PC-9 (cell line): ENCODE measurements around the gene PAK4. TPM values are rescaled to one million over a fixed set of nuclear protein-coding genes. Genes with fewer than 3 reads are reported as not detected.
"Not testable (repeated sequence)": the region's sequence is repeated elsewhere in the genome, so short reads cannot be mapped to it uniquely, and the experiment has no call there.

Experiments used
- BruUV-seq: library from RNA; stranded (reverse); fragments of 400-500 nt; replicated peaks from 2 replicates; lab custom pipeline; 2021; lab: Mats Ljungman, UMichigan
- CTCF ChIA-PET: fragments of 300-600 bp; sonication (Branson Sonifier 250); formaldehyde crosslinking; loops from one replicate; lab custom pipeline; 2022; ENCODE audit warnings: antibody characterized with exemption; lab: Charles Lee
- POLR2A ChIA-PET: fragments of 300-600 bp; sonication (Branson Sonifier 250); formaldehyde crosslinking; loops from one replicate; lab custom pipeline; 2022; ENCODE audit warnings: antibody characterized with exemption; ENCODE audit not compliant: unreplicated experiment; lab: Charles Lee
- DNase-seq, 2 experiments: peaks; one replicate each; pipeline versions ENCODE4 v3.0.0 to v3.0.0-alpha.2; 2015 to 2022; ENCODE audit warnings: mixed read lengths in 1 of 2
- H2AFZ ChIP-seq: fragments of 200-600 bp; sonication (generic); 2 replicates; pipeline ENCODE4 v1.8.1; 2017; ENCODE audit warnings: antibody characterized with exemption
- H3F3A ChIP-seq: fragments of 200-600 bp; sonication (generic); 2 replicates; pipeline ENCODE4 v1.8.1; 2017; ENCODE audit warnings: antibody characterized with exemption, mild to moderate bottlenecking, low read depth; ENCODE audit not compliant: insufficient read depth
- H3K27ac ChIP-seq: fragments of 200-600 bp; sonication (generic); 2 replicates; pipeline ENCODE4 v1.6.1; 2016; ENCODE audit warnings: mixed run types
- H3K27me3 ChIP-seq: fragments of 200-600 bp; sonication (generic); 2 replicates; pipeline ENCODE4 v1.6.1; 2016; ENCODE audit warnings: low read depth, mixed run types; ENCODE audit not compliant: insufficient read depth
- H3K36me3 ChIP-seq: fragments of 200-600 bp; sonication (generic); 2 replicates; pipeline ENCODE4 v1.6.1; 2016; ENCODE audit warnings: low read depth, mixed run types
- H3K4me1 ChIP-seq: fragments of 200-600 bp; sonication (generic); replicated peaks from 2 replicates; pipeline ENCODE4 v1.6.1; 2016; ENCODE audit warnings: mixed run types; ENCODE audit not compliant: insufficient read depth
- H3K4me2 ChIP-seq: fragments of 200-600 bp; sonication (generic); 2 replicates; pipeline ENCODE4 v1.6.1; 2017; ENCODE audit warnings: mixed run types
- H3K4me3 ChIP-seq: fragments of 200-600 bp; sonication (generic); 2 replicates; pipeline ENCODE4 v1.6.1; 2016; ENCODE audit warnings: mixed run types
- H3K79me2 ChIP-seq: fragments of 200-600 bp; sonication (generic); 2 replicates; pipeline ENCODE4 v1.6.1; 2017; ENCODE audit warnings: low read depth, mixed run types
- H3K9me2 ChIP-seq: fragments of 200-600 bp; sonication (generic); 2 replicates; pipeline ENCODE4 v1.8.1; 2017; ENCODE audit warnings: mild to moderate bottlenecking; ENCODE audit not compliant: insufficient read depth
- H3K9me3 ChIP-seq: fragments of 200-600 bp; sonication (generic); 2 replicates; pipeline ENCODE4 v1.8.1; 2016; ENCODE audit warnings: low read depth; ENCODE audit not compliant: insufficient read depth
- H4K20me1 ChIP-seq: fragments of 200-600 bp; sonication (generic); 2 replicates; pipeline ENCODE4 v1.8.1; 2017; ENCODE audit not compliant: insufficient read depth
- EZH2 ChIP-seq: fragments of 200-600 bp; sonication (generic); IDR thresholded peaks from 2 replicates; pipeline ENCODE4 v1.8.0; 2017; ENCODE audit warnings: antibody characterized with exemption, low read depth
- intact Hi-C: fragments of 100-400 bp; cut with micrococcal nuclease; formaldehyde crosslinking; loops from one replicate; pipeline ENCODE4 v1.10.0; 2022; ENCODE audit not compliant: unreplicated experiment
- total RNA-seq: library from RNA; stranded (reverse); gene quantifications from 2 replicates; pipeline ENCODE4 v1.2.3, GENCODE V29; 2021
- TF ChIP-seq, protein P1 (sequence below): fragments of 200-600 bp; sonication (generic); conservative IDR thresholded peaks from 2 replicates; pipeline ENCODE4 v1.6.1; 2017; ENCODE audit warnings: mixed run types, antibody characterized with exemption, mild to moderate bottlenecking, moderate library complexity

Gene PAK4
- total RNA-seq, 1 experiment from 2014 or later, result 77.8 TPM

DNA sequence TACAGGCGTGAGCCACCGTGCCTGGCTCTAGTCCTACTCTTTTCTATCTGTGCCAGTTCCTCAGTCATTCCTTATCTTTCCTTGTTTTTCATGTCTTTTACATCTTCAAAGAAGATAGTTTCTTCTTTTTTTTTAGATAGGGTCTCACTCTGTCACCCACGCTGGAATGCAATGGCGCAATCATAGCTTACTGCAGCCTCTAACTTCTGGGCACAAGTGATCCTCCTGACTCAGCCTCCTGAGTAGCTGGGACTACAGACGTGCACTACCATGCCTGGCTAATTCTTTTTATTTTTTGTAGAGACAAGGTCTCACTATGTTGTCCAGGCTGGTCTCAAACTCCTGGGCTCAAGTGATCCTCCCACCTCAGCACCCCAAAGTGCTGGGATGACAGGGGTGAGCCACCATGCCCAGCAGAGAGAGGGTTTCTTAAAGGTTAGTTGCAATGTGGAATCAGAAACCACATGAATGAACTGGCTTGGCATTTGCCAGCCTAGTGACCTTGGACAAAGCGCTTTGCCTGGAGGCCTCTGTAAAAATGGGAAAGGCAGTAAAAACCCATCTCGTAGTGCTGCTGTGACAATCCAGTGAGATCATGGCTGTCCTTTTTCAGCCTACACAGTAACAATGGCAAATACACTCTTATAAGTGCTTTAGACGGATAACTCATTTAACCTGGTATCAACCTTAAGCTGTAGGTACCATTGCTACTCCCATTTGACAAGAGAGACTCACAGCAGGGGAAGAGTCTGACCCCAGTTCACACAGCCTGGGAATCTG lies 37.5 kb upstream of the PAK4 start:
- Histone ChIP-seq H3K36me3 (no peaks in the 10 kb centered on the region), H3K9me2 (no peaks in the 10 kb centered on the region), H3F3A (peaks cover 5% of the 10 kb centered on the region; the same call in 1 of the 2 replicates), H3K4me1 (peaks cover 9% of the 10 kb centered on the region), H3K9me3 (no peaks in the 10 kb centered on the region), H3K27me3 (no peaks in the 10 kb centered on the region), H3K27ac (no peak overlapping the region), H4K20me1 (no peaks in the 10 kb centered on the region), H2AFZ (no peak overlapping the region), H3K4me2 (no peak overlapping the region), H3K4me3 (no peak overlapping the region), H3K79me2 (no peaks in the 10 kb centered on the region; the same call in 1 of the 2 replicates)
- POLR2A ChIA-PET, result interaction anchor here (0.7 kb wide), 1 partner anchor 106 kb away, joined by 6 read pairs; no protein-coding TSS in a partner anchor
- TF ChIP-seq, protein P1, sequence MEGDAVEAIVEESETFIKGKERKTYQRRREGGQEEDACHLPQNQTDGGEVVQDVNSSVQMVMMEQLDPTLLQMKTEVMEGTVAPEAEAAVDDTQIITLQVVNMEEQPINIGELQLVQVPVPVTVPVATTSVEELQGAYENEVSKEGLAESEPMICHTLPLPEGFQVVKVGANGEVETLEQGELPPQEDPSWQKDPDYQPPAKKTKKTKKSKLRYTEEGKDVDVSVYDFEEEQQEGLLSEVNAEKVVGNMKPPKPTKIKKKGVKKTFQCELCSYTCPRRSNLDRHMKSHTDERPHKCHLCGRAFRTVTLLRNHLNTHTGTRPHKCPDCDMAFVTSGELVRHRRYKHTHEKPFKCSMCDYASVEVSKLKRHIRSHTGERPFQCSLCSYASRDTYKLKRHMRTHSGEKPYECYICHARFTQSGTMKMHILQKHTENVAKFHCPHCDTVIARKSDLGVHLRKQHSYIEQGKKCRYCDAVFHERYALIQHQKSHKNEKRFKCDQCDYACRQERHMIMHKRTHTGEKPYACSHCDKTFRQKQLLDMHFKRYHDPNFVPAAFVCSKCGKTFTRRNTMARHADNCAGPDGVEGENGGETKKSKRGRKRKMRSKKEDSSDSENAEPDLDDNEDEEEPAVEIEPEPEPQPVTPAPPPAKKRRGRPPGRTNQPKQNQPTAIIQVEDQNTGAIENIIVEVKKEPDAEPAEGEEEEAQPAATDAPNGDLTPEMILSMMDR, result no peak
- TF ChIP-seq EZH2, result no peak
- intact Hi-C loops, result no loop called here
- DNase-seq, result no peak
- BruUV-seq, result no TSS peak
- CTCF ChIA-PET, result interaction anchor here (0.6 kb wide), 1 partner anchor 464 kb away, joined by 8 read pairs; no protein-coding TSS in a partner anchor

DNA sequence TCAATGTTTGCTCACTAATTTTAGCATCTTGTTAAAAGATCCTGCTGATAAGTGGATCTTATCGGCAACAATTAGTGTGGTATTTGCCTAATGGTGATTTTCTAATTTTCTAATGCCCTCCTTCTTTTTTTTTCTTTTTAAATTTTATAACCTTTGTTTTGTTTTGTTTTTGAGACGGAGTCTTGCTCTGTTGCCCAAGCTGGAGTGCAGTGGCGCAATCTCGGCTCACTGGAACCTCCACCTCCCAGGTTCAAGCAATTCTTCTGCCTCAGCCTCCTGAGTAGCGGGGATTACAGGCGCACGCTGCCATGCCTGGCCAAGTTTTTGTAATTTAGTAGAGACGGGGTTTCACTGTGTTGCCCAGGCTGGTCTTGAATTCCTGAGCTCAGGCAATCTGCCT lies 35.6 kb upstream of the PAK4 start:
- BruUV-seq, intact Hi-C loops, H3F3A ChIP-seq, POLR2A ChIA-PET, H3K79me2 ChIP-seq, DNase-seq, H3K27me3 ChIP-seq, H3K9me2 ChIP-seq, H3K4me1 ChIP-seq, H3K36me3 ChIP-seq, H4K20me1 ChIP-seq, H3K9me3 ChIP-seq, H2AFZ ChIP-seq, CTCF ChIA-PET, H3K4me2 ChIP-seq, H3K27ac ChIP-seq, H3K4me3 ChIP-seq: not testable (repeated sequence)

DNA sequence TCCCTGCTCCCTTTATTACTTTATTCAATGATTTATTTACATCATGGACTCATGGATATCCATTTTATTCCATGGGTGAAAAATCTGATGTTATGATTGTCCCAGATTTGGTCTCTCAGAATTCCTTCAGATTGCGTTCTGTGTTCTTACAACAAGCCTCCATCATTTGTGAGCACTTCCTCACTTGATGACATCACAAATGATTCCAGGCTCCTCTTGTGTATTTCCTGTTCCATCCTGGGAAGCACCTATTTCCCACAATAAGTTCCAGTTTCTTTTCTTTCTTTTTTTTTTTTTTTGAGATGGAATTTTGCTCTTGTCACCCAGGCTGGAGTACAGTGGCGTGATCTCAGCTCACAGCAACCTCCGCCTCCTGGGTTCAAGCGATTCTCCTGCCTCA lies 34.7 kb upstream of the PAK4 start:
- CTCF ChIA-PET, result interaction anchor here (0.6 kb wide), 1 partner anchor 114 kb away, joined by 4 read pairs; no protein-coding TSS in a partner anchor
- no peak overlapping the region for H2AFZ ChIP-seq
- no peak overlapping the region for H3K4me3 ChIP-seq
- no peaks in the 10 kb centered on the region for H3K9me3 ChIP-seq
- H3K27me3 ChIP-seq, result no peaks in the 10 kb centered on the region
- BruUV-seq, result no TSS peak
- no peaks in the 10 kb centered on the region for H3K4me1 ChIP-seq
- no peak for TF ChIP-seq EZH2
- TF ChIP-seq, protein P1, result no peak
- H3K36me3 ChIP-seq, result no peaks in the 10 kb centered on the region
- no peaks in the 10 kb centered on the region for H4K20me1 ChIP-seq
- no peak overlapping the region for H3K4me2 ChIP-seq
- no peak overlapping the region for H3K27ac ChIP-seq
- H3F3A ChIP-seq, result no peaks in the 10 kb centered on the region; the same call in 1 of the 2 replicates
- no peaks in the 10 kb centered on the region for H3K9me2 ChIP-seq
- POLR2A ChIA-PET, result no interaction called here
- no peak for DNase-seq
- intact Hi-C loops, result no loop called here
- no peaks in the 10 kb centered on the region for H3K79me2 ChIP-seq

DNA sequence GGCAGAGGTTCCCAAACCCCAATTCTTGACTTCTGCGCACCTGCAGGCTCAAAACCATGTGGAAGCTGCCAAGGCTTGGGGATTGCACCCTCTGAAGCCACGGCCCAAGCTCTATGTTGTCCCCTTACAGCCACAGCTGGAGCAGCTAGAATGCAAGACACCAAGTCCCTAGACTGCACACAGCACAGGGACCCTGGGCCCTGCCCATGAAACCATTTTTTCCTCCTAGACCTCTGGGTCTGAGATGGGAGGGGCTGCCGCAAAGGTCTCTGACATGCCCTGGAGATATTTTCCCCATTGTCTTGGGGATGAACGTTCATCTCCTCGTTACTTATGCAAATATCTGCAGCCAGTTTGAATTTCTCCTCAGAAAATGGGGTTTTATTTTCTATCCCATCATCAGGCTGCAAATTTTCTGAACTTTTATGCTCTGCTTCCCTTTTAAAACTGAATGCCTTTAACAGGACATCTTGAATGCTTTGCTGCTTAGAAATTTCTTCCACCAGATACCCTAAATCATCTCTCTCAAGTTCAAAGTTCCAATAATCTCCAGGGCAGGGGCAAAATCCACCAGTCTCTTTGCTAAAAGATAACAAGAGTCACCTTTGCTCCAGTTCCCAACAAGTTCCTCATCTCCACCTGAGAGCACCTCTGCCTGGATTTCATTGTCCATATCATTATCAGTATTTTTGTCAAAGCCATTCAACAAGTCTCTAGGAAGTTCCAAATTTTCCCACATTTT lies 29.6 kb upstream of the PAK4 start:
- H3K27ac ChIP-seq, H3K9me2 ChIP-seq, H3K4me2 ChIP-seq, H3K27me3 ChIP-seq, H3K9me3 ChIP-seq, H3K36me3 ChIP-seq, H3K79me2 ChIP-seq, CTCF ChIA-PET, H3F3A ChIP-seq, H4K20me1 ChIP-seq, H2AFZ ChIP-seq, POLR2A ChIA-PET, BruUV-seq, H3K4me3 ChIP-seq, H3K4me1 ChIP-seq, DNase-seq, intact Hi-C loops: not testable (repeated sequence)
